ENCODE results near the gene HOXC10.

DNA sequence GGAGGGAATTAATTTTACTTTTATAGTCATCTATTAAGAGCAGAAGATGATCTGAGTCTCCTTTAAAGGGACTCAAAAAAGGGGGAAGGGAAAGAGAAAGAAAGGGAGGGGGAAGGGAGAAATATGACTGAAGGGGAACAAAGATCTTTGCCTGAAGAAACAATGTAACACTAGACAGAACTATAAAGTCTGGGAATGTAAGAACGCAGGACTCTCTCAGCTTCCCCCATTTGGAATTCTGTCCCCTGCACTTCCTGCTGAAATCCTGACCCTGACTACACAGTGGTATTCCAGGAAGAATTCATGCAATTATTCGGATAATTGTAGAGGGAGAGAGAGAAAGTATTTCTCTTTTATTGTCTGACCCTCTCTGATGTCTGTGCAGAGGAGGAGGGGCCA, 20.6 kb upstream of the HOXC10 start:
- TF ChIP-seq, protein P1, sequence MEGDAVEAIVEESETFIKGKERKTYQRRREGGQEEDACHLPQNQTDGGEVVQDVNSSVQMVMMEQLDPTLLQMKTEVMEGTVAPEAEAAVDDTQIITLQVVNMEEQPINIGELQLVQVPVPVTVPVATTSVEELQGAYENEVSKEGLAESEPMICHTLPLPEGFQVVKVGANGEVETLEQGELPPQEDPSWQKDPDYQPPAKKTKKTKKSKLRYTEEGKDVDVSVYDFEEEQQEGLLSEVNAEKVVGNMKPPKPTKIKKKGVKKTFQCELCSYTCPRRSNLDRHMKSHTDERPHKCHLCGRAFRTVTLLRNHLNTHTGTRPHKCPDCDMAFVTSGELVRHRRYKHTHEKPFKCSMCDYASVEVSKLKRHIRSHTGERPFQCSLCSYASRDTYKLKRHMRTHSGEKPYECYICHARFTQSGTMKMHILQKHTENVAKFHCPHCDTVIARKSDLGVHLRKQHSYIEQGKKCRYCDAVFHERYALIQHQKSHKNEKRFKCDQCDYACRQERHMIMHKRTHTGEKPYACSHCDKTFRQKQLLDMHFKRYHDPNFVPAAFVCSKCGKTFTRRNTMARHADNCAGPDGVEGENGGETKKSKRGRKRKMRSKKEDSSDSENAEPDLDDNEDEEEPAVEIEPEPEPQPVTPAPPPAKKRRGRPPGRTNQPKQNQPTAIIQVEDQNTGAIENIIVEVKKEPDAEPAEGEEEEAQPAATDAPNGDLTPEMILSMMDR (IDR thresholded peaks at IDR 0.05): no peak
- TF ChIP-seq POLR2AphosphoS5 (IDR thresholded peaks at IDR 0.05): no peak
- no peak for TF ChIP-seq POLR2A (IDR thresholded peaks at IDR 0.05)

All from transverse colon (tissue), 4 donors.